Ishikawa (cell line): Measurements from ENCODE around the gene ATP5F1D.

Experiments used
- CEBPB ChIP-seq: IDR thresholded peaks from 2 replicates; pipeline ENCODE4 v1.6.1; 2012
- CREB1 ChIP-seq: IDR thresholded peaks from 2 replicates; pipeline ENCODE4 v1.6.1; 2012; ENCODE audit warnings: low read depth
- EGR1 ChIP-seq: IDR thresholded peaks from 2 replicates; pipeline ENCODE4 v1.6.1; 2012
- EP300 ChIP-seq: IDR thresholded peaks from 2 replicates; pipeline ENCODE4 v1.6.1; 2012; ENCODE audit warnings: borderline replicate concordance
- FOXM1 ChIP-seq: IDR thresholded peaks from 2 replicates; pipeline ENCODE4 v1.6.1; 2012; ENCODE audit warnings: low read depth, borderline replicate concordance
- NFIC ChIP-seq: IDR thresholded peaks from 2 replicates; pipeline ENCODE4 v1.6.1; 2012
- RAD21 ChIP-seq: IDR thresholded peaks from 2 replicates; pipeline ENCODE4 v1.6.1; 2012; ENCODE audit warnings: low read depth
- TAF1 ChIP-seq: IDR thresholded peaks from 2 replicates; pipeline ENCODE4 v1.6.1; 2012; ENCODE audit warnings: low read depth, mild to moderate bottlenecking
- TCF12 ChIP-seq: IDR thresholded peaks from 2 replicates; pipeline ENCODE4 v1.6.1; 2012; ENCODE audit warnings: low read depth
- TEAD4 ChIP-seq: IDR thresholded peaks from 2 replicates; pipeline ENCODE4 v1.6.1; 2012
- YY1 ChIP-seq: IDR thresholded peaks from 2 replicates; pipeline ENCODE4 v1.6.1; 2012; ENCODE audit warnings: low read depth
- ZBTB7A ChIP-seq: IDR thresholded peaks from 2 replicates; pipeline ENCODE4 v1.6.1; 2012; ENCODE audit warnings: low read depth
- TF ChIP-seq, protein P1 (sequence below): IDR thresholded peaks from 2 replicates; pipeline ENCODE4 v1.6.1; 2012
- TF ChIP-seq, protein P2 (sequence below): IDR thresholded peaks from 2 replicates; pipeline ENCODE4 v1.6.1; 2012
- TF ChIP-seq, protein P3 (sequence below): IDR thresholded peaks from 2 replicates; pipeline ENCODE4 v1.6.1; 2012; ENCODE audit warnings: low read depth, mild to moderate bottlenecking

ATP5F1D gene

DNA sequence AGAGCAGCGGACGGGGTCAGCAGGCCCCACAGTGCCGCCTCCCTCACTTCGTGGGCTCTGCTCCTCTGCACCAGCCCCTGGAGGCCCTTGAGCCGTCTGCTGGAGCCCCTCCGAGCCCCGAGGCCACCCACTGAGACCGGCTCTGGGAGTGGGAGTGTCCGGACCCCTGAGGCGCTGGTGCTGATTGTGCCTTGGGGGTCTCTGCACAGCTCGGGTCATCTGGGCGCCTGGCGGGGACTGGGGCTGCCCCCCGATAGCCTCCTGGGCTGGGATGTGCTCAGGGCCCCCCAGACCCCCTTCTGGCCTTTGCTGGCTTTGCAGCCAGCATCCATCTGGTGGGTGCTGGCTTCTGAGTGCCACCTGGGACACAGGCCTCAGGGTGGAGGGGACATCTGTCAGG is 19.2 kb upstream of the ATP5F1D start:
- no peak for TF ChIP-seq TCF12
- no peak for TF ChIP-seq RAD21

DNA sequence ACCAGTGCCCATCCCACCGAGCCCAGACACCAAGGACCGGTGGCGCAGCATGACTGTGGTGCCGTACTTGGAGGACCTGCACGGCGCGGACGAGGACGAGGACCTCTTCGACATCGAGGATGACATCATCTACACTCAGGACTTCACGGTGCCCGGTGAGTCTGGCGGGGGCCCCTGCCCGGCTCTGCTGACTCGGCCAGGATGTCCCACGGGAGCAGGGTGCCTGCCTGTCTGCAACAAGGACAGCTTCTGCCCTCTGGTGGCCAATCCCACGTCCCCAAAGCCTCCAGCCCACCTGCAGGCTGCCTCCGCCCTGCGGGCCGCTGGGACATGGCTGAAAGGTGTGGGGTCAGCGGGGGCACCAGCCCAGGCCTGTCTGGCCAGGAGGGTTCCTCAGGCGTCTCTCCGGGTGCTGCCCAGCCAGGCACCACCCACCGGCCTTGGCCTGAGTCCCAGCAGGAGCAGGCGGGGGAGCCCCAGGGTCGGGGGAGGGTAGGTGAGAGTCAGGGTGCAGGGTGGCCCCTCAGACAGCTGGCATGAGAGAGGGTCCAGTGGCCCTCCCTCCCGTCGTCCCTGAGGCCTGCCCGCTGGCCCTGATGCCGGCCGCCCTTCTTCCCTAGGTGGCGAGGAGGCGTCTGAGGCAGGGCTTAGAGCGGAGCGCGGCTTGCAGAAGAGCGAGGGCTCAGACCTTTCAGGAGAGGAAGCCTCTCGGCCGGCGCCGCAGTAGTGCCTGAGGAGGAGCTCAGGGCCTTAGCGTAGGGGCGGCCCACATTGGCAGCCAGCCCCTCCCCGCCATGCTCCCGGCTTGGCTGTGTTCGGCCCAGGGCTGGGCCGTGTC is 18.3 kb upstream of the ATP5F1D start:
- TF ChIP-seq TEAD4, result no peak
- peak; percentile 35; the same call in 1 of the 2 replicates for TF ChIP-seq RAD21

DNA sequence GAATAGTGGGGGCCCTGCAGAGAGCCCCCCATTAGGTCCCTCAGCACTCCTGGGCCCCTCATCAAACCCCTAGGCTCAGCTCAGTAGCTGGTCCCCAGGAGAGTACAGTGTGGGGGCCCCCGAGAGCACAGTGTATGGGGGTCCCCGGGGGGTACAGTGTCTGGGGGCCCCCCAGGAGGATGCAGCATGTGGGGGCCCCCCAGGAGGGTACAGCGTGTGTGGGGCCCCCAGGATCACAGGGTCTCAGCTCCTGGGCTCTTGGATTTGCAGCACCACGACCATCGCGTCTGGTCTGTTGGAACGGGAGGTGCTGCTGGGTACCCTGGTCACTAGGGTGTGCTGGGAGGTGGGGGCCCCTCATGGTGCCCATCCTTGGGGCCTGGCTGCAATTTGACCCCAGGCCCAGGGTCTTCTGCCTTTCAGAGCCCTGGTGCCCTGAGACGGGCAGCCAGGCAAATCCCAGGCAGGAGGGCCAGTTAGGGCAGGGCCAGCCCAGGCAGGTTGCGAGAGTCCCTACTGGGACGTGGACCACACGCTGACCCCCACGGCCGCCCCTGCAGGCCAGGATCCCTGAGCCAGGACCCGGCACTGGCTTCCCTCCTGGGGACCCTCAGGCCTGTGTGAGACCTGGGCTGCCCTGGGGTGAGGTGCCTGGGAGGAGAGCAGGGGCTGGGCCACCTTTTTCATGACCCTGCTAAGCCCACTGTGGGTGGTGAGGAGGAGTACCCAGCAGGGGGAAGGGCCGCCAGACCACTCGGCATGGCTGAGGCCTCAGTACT is 17.3 kb upstream of the ATP5F1D start:
- TF ChIP-seq EP300 (no peak), EGR1 (no peak), TEAD4 (no peak), CEBPB (no peak), ZBTB7A (no peak), RAD21 (no peak), NFIC (no peak), CREB1 (no peak)
- TF ChIP-seq, protein P1, sequence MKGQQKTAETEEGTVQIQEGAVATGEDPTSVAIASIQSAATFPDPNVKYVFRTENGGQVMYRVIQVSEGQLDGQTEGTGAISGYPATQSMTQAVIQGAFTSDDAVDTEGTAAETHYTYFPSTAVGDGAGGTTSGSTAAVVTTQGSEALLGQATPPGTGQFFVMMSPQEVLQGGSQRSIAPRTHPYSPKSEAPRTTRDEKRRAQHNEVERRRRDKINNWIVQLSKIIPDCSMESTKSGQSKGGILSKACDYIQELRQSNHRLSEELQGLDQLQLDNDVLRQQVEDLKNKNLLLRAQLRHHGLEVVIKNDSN, result no peak

DNA sequence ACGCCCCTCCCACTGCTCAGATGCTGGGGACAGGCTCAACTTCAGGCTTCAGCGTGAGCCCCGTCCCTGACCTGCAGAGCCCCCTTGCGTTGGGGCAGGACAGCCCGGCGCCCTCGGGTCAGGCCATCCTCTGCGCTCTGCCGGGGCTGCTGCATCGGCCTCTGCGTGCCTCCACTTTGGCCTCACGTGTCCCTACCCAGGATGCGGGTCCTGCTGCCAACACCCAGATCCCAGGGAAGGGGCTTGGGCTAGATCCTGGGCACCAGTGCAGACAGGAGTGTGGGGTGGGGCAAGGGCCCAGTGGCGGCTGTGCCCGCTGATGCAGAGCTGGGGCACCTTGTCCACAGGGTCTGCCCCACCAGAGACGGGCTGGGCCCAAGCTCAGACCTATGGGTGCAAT is 16.7 kb upstream of the ATP5F1D start:
- TF ChIP-seq, protein P1, result no peak
- TF ChIP-seq TCF12 (no peak), CREB1 (no peak), TAF1 (no peak), ZBTB7A (no peak), TEAD4 (no peak), CEBPB (no peak), EGR1 (no peak), EP300 (no peak), FOXM1 (no peak), YY1 (no peak), NFIC (no peak), RAD21 (no peak)
- TF ChIP-seq, protein P2, sequence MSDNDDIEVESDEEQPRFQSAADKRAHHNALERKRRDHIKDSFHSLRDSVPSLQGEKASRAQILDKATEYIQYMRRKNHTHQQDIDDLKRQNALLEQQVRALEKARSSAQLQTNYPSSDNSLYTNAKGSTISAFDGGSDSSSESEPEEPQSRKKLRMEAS, result no peak
- TF ChIP-seq, protein P3, sequence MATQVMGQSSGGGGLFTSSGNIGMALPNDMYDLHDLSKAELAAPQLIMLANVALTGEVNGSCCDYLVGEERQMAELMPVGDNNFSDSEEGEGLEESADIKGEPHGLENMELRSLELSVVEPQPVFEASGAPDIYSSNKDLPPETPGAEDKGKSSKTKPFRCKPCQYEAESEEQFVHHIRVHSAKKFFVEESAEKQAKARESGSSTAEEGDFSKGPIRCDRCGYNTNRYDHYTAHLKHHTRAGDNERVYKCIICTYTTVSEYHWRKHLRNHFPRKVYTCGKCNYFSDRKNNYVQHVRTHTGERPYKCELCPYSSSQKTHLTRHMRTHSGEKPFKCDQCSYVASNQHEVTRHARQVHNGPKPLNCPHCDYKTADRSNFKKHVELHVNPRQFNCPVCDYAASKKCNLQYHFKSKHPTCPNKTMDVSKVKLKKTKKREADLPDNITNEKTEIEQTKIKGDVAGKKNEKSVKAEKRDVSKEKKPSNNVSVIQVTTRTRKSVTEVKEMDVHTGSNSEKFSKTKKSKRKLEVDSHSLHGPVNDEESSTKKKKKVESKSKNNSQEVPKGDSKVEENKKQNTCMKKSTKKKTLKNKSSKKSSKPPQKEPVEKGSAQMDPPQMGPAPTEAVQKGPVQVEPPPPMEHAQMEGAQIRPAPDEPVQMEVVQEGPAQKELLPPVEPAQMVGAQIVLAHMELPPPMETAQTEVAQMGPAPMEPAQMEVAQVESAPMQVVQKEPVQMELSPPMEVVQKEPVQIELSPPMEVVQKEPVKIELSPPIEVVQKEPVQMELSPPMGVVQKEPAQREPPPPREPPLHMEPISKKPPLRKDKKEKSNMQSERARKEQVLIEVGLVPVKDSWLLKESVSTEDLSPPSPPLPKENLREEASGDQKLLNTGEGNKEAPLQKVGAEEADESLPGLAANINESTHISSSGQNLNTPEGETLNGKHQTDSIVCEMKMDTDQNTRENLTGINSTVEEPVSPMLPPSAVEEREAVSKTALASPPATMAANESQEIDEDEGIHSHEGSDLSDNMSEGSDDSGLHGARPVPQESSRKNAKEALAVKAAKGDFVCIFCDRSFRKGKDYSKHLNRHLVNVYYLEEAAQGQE, result no peak

DNA sequence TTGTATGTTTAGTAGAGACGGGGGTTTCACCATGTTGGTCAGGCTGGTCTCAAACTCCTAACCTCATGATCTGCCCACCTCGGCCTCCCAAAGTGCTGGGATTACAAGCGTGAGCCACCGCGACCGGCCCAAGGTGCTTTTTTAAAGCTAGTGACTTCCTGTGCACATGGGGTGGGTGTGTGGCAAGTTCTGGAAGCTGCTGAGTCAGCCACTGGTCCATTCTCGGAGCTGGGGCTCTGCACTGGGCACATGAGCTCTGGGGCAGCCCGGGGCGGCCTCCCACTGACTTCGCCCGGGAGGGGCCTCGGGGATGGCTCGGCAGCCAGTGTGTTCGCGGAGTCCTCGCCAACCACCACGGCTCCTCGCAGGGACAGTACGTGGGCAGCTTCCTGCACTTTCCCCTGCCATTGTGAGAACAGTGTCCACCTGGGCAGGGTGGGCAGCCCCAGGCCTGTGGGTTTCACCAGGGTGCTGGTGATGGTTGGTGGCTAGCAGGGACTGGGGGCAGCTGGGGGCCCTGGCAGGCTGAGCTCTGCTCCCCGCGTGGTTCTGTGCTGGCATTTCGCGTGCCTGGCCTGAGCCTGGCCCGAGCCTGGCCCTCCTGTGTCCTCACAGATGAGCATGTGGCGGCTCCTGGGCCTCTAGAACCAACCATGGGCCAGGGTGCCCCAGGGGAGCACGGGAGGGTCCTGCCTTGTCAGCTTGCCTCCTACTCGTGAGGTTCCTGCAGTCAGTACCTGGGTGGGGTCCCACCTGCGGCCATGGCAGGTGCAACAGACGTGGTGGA is 15.9 kb upstream of the ATP5F1D start:
- TF ChIP-seq, protein P2, result no peak
- TF ChIP-seq, protein P1, result no peak
- TF ChIP-seq TEAD4, result no peak
- no peak for TF ChIP-seq EP300
- no peak for TF ChIP-seq FOXM1
- no peak for TF ChIP-seq EGR1
- TF ChIP-seq CEBPB, result no peak
- no peak for TF ChIP-seq RAD21

DNA sequence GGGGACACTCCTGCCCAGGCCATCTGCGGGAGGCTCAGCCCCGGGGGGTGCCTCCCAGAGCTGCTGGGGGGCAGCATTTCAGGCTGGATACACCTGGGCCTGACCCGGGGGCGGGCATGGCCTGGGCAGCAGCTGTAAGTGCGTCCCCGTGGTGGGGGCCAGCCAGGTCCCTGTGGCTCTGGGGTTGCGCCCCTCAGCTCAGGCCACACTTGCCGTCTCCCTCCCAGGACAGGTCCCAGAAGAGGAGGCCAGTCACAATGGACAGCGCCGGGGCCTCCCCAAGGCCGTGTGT is 15.4 kb upstream of the ATP5F1D start:
- TF ChIP-seq, protein P1, result no peak
- TF ChIP-seq, protein P3, result no peak
- TF ChIP-seq TEAD4 (no peak), EP300 (no peak), FOXM1 (no peak), CEBPB (no peak), NFIC (no peak), EGR1 (no peak), RAD21 (no peak), YY1 (no peak)
- TF ChIP-seq, protein P2, result no peak
